H1 (cell line): ENCODE measurements around the gene MYO5B. TPM values are rescaled to one million over a fixed set of nuclear protein-coding genes. Genes with fewer than 3 reads are reported as not detected.

Experiments used
- CBX8 ChIP-seq: fragments of 300-800, 300-1000 bp; sonication (generic); IDR thresholded peaks from 2 replicates; pipeline ENCODE4 v1.7.1; 2016; ENCODE audit warnings: low read depth, low read length, borderline replicate concordance
- GABPA ChIP-seq: IDR thresholded peaks from 2 replicates; pipeline ENCODE4 v1.6.1; 2011; ENCODE audit warnings: mild to moderate bottlenecking, low read length, moderate library complexity, borderline replicate concordance; ENCODE audit not compliant: insufficient read depth
- KDM1A ChIP-seq: fragments of 200-600, 300-600 bp; sonication (generic); IDR thresholded peaks from 2 replicates; pipeline ENCODE4 v1.7.1; 2016; ENCODE audit warnings: mild to moderate bottlenecking, low read length, borderline replicate concordance
- POLR2A ChIP-seq, 2 experiments: IDR thresholded peaks; 1 replicate in 1 of 2; 2 replicates in 1 of 2; pipeline ENCODE4 v1.6.1; 2011; ENCODE audit warnings: low read depth in 2 of 2, low read length in 2 of 2, mild to moderate bottlenecking in 2 of 2; ENCODE audit errors: control extremely low read depth in 1 of 2
- TBP ChIP-seq: IDR thresholded peaks from 2 replicates; pipeline ENCODE4 v1.6.1; 2011; ENCODE audit warnings: low read depth, low read length, improper control_type of control experiment
- USF2 ChIP-seq: IDR thresholded peaks from 2 replicates; pipeline ENCODE4 v1.6.1; 2011; ENCODE audit warnings: low read length, improper control_type of control experiment
- ZNF274 ChIP-seq: IDR thresholded peaks from 2 replicates; pipeline ENCODE4 v1.7.0; 2012; ENCODE audit warnings: low read length, borderline replicate concordance; ENCODE audit errors: extremely low read depth
- polyA plus RNA-seq, 7 experiments: library from polyadenylated mRNA; depleted of rRNA in 3 of 7; stranded (reverse) in 5 of 7; unstranded in 2 of 7; fragments of >200 nt in 5 of 7; fragments of 200-250 nt in 2 of 7; gene quantifications; 1 replicate in 5 of 7; 2 replicates in 1 of 7; 4 replicates in 1 of 7; pipeline versions ENCODE4 v1.2.1 to v1.2.3, GENCODE V29; 2011 to 2013; ENCODE audit warnings: missing spikeins in 2 of 7, mixed read lengths in 2 of 7
- total RNA-seq: library from RNA; stranded (reverse); fragmentation: NEBNext Ultra II Directional; extraction: Animal tissue kit (Norgen Biotek cat#: 25700); gene quantifications from 2 replicates; pipeline ENCODE4 v1.2.1, GENCODE V29; 2021

The MYO5B gene
- total and polyA plus RNA-seq, 2 of the 8 experiments (the other 6 are each of a cell fraction or from before 2014, with no cell fraction given), result 6.4 to 7.7 TPM

GRCh38 chr18:49788327-49788898 lies 406.5 kb downstream of the MYO5B start (continued):
- TF ChIP-seq GABPA (no peak), ZNF274 (no peak), POLR2A (IDR thresholded peaks at IDR 0.05; ENCODE audit: control extremely low read depth in 1 of 2, low read depth in 2 of 2, low read length in 2 of 2) (no peak), KDM1A (no peak), TBP (no peak), USF2 (no peak), CBX8 (no peak)
